OCI-LY3 (cell line): ENCODE results near the gene TEAD1.

Experiments
- H2AFZ ChIP-seq: fragments of 200-600, 300-600 bp; shearing (Covaris generic); 2 replicates; pipeline ENCODE4 v1.6.0; 2014; ENCODE audit warnings: antibody characterized with exemption, low read depth, low read length
- H3K27ac ChIP-seq: fragments of 200-600, 300-600 bp; sonication (generic); 2 replicates; pipeline ENCODE4 v1.5.1; 2014; ENCODE audit warnings: mild to moderate bottlenecking, low read length, moderate library complexity, mixed read lengths
- H3K27me3 ChIP-seq: fragments of 200-600, 300-600 bp; sonication (generic); 2 replicates; pipeline ENCODE4 v1.6.1; 2014; ENCODE audit warnings: low read depth, low read length, mixed read lengths
- H3K36me3 ChIP-seq: fragments of 200-600, 300-600 bp; sonication (generic); replicated peaks from 2 replicates; pipeline ENCODE3; 2014; ENCODE audit warnings: low read depth, low read length, mixed read lengths
- H3K4me1 ChIP-seq: fragments of 300-600, 200-600 bp; sonication (generic); 2 replicates; pipeline ENCODE4 v1.6.1; 2014; ENCODE audit warnings: low read length, mixed read lengths
- H3K4me2 ChIP-seq: fragments of 200-600, 300-600 bp; sonication (generic); 2 replicates; pipeline ENCODE4 v1.6.1; 2014; ENCODE audit warnings: low read length, mixed read lengths
- H3K4me3 ChIP-seq: fragments of 300-600, 200-600 bp; sonication (generic); 2 replicates; pipeline ENCODE4 v1.5.1; 2014; ENCODE audit warnings: antibody characterized with exemption, mild to moderate bottlenecking, low read length, moderate library complexity
- H3K79me2 ChIP-seq: fragments of 300-600, 200-600 bp; shearing (Covaris generic); 2 replicates; pipeline ENCODE4 v1.6.1; 2014; ENCODE audit warnings: mild to moderate bottlenecking, low read length, mixed read lengths
- H3K9ac ChIP-seq: fragments of 300-600, 200-600 bp; shearing (Covaris generic); 2 replicates; pipeline ENCODE4 v1.6.0; 2014; ENCODE audit warnings: mild to moderate bottlenecking, low read length, moderate library complexity
- H3K9me3 ChIP-seq: fragments of 200-600, 300-600 bp; shearing (Covaris generic); 2 replicates; pipeline ENCODE4 v1.6.1; 2014; ENCODE audit warnings: low read length, mixed read lengths; ENCODE audit not compliant: insufficient read depth
- H4K20me1 ChIP-seq: fragments of 200-600, 300-600 bp; sonication (generic); 2 replicates; pipeline ENCODE4 v1.6.1; 2016; ENCODE audit warnings: low read length, mixed read lengths; ENCODE audit not compliant: insufficient read depth
- EZH2phosphoT487 ChIP-seq: fragments of 200-600 bp; shearing (Covaris generic); IDR thresholded peaks from 2 replicates; pipeline ENCODE4 v1.6.1; 2018; ENCODE audit warnings: antibody characterized with exemption, mixed run types, low read depth
- TF ChIP-seq, protein P1 (sequence below): fragments of 200-600, 300-600 bp; sonication (generic); IDR thresholded peaks from 2 replicates; pipeline ENCODE4 v1.5.1; 2014; ENCODE audit warnings: antibody characterized with exemption, low read length, low read depth

The TEAD1 gene

GRCh38 chr11:12802418-12803085 is 128.3 kb downstream of the TEAD1 start:
- TF ChIP-seq, protein P1, sequence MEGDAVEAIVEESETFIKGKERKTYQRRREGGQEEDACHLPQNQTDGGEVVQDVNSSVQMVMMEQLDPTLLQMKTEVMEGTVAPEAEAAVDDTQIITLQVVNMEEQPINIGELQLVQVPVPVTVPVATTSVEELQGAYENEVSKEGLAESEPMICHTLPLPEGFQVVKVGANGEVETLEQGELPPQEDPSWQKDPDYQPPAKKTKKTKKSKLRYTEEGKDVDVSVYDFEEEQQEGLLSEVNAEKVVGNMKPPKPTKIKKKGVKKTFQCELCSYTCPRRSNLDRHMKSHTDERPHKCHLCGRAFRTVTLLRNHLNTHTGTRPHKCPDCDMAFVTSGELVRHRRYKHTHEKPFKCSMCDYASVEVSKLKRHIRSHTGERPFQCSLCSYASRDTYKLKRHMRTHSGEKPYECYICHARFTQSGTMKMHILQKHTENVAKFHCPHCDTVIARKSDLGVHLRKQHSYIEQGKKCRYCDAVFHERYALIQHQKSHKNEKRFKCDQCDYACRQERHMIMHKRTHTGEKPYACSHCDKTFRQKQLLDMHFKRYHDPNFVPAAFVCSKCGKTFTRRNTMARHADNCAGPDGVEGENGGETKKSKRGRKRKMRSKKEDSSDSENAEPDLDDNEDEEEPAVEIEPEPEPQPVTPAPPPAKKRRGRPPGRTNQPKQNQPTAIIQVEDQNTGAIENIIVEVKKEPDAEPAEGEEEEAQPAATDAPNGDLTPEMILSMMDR = no peak
- TF ChIP-seq EZH2phosphoT487 = no peak
- Histone ChIP-seq H3K4me2 (no peak overlapping the region), H3K9ac (no peak overlapping the region), H3K27me3 (peaks cover 45% of the 10 kb centered on the region), H3K4me1 (no peaks in the 10 kb centered on the region), H2AFZ (no peak overlapping the region), H3K79me2 (no peaks in the 10 kb centered on the region), H3K27ac (no peak overlapping the region), H3K36me3 (no peaks in the 10 kb centered on the region), H3K9me3 (no peaks in the 10 kb centered on the region), H3K4me3 (no peak overlapping the region), H4K20me1 (no peaks in the 10 kb centered on the region)

DNA sequence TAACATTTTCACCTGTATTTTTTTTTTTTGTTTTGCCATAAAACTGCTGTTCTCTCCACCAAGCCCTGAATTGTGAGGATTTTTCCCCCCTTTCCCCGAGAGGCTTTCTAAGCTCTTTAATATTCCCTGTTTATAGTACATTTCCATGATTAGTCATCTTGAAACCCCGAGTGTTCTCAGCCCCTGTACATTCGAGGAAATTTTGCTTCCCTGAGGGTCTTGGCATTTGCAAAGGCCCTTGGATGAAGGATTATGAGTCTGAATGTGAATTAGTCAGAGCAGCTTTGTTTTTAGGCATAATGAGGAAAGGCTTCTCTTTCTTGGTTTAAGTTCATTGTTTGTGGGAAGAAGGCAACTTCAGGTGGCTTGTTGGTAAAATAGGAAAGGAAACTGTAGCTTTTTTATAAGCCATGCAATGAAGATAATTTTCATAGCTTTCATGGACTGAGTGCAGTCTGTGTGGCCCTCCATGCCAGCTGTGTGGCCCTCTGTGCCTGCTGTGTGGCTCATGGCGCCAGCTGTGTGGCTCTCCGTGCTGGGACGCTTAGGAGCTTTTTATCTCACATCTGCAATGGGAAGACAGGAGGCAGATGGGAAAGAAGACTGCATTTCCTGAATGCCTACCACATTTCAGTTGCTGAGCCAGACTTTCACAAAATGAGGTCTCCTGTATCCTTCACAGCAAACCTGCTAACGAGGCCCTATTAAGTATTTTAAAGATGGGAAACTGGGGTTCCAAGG is 129.0 kb downstream of the TEAD1 start:
- Histone ChIP-seq H3K79me2 (no peaks in the 10 kb centered on the region), H3K4me2 (no peak overlapping the region), H3K9ac (no peak overlapping the region), H3K9me3 (no peaks in the 10 kb centered on the region), H3K27me3 (peaks cover 38% of the 10 kb centered on the region), H3K4me1 (no peaks in the 10 kb centered on the region), H3K36me3 (no peaks in the 10 kb centered on the region), H4K20me1 (no peaks in the 10 kb centered on the region), H3K4me3 (no peak overlapping the region), H3K27ac (no peak overlapping the region), H2AFZ (no peak overlapping the region)
- TF ChIP-seq, protein P1 = no peak
- TF ChIP-seq EZH2phosphoT487 = no peak

GRCh38 chr11:12806113-12806512 is 131.9 kb downstream of the TEAD1 start:
- H2AFZ ChIP-seq = no peak overlapping the region
- H3K9ac ChIP-seq = no peak overlapping the region
- no peak overlapping the region for H3K4me2 ChIP-seq
- no peak overlapping the region for H3K4me3 ChIP-seq
- H3K9me3 ChIP-seq = no peaks in the 10 kb centered on the region
- no peaks in the 10 kb centered on the region for H4K20me1 ChIP-seq
- H3K36me3 ChIP-seq = no peaks in the 10 kb centered on the region
- H3K27me3 ChIP-seq = peaks cover 11% of the 10 kb centered on the region; the same call in 1 of the 2 replicates
- H3K27ac ChIP-seq = no peak overlapping the region
- TF ChIP-seq EZH2phosphoT487 = no peak
- TF ChIP-seq, protein P1 = no peak
- H3K79me2 ChIP-seq = no peaks in the 10 kb centered on the region
- no peaks in the 10 kb centered on the region for H3K4me1 ChIP-seq

- Histone ChIP-seq H3K9me3 (no peaks in the 10 kb centered on the region), H3K27me3 (peaks cover 15% of the 10 kb centered on the region; the same call in 1 of the 2 replicates), H3K4me1 (no peaks in the 10 kb centered on the region), H3K36me3 (no peaks in the 10 kb centered on the region), H2AFZ (no peak overlapping the region), H3K27ac (no peak overlapping the region), H4K20me1 (no peaks in the 10 kb centered on the region), H3K4me2 (no peak overlapping the region), H3K9ac (no peak overlapping the region), H3K4me3 (no peak overlapping the region), H3K79me2 (no peaks in the 10 kb centered on the region)
- TF ChIP-seq EZH2phosphoT487 = no peak
- TF ChIP-seq, protein P1 = no peak
These were observed 133.4 kb downstream of the TEAD1 start for GRCh38 chr11:12807621-12808020.
